GM20000 (cell line): ENCODE results near the gene CYTL1.
"Not testable (repeated sequence)": the region's sequence is repeated elsewhere in the genome, so short reads cannot be mapped to it uniquely, and the experiment has no call there.

Experiments used
- DNase-seq: peaks from one replicate; pipeline ENCODE4 v3.0.0; 2012; ENCODE audit warnings: low spot score
- TF ChIP-seq, protein P1 (sequence below): IDR thresholded peaks from 2 replicates; pipeline ENCODE4 v1.5.1; 2012; ENCODE audit warnings: mild to moderate bottlenecking, control low read depth; ENCODE audit errors: extremely low read depth, missing control alignments

Gene CYTL1

GRCh38 chr4:5012958-5013357, 6.3 kb downstream of the CYTL1 start:
- TF ChIP-seq, protein P1, sequence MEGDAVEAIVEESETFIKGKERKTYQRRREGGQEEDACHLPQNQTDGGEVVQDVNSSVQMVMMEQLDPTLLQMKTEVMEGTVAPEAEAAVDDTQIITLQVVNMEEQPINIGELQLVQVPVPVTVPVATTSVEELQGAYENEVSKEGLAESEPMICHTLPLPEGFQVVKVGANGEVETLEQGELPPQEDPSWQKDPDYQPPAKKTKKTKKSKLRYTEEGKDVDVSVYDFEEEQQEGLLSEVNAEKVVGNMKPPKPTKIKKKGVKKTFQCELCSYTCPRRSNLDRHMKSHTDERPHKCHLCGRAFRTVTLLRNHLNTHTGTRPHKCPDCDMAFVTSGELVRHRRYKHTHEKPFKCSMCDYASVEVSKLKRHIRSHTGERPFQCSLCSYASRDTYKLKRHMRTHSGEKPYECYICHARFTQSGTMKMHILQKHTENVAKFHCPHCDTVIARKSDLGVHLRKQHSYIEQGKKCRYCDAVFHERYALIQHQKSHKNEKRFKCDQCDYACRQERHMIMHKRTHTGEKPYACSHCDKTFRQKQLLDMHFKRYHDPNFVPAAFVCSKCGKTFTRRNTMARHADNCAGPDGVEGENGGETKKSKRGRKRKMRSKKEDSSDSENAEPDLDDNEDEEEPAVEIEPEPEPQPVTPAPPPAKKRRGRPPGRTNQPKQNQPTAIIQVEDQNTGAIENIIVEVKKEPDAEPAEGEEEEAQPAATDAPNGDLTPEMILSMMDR, result no peak
- no peak for DNase-seq

DNA sequence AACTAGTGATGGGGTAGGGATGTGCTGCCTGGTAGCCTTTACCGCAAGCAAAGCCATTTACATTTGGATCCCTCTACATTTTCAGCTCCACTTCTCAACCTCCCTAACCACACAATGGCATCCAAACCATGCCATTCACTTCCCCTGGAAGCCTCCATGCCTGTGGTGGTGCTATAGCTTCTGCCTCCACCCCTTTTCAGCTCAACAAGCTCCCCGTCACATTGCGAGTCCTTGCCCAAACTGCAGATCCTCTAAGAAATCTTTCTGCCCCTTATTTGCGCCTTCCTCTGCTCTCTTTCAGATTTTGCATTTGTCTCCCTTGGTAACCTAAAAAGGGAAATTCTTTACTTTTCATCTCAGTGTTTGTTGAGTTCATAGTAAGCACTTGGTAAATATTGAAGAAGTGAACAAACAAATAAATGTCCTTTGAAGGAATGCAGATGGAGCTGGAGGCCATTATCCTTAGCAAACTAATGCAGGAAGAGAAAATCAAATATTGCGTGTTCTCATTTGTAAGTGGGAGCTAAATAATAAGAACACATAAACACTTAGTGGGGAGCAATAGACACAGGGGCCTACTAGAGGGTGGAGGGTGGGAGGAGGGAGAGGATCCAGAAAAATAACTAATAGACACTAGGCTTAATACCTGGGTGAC, 6.9 kb downstream of the CYTL1 start:
- TF ChIP-seq, protein P1, result no peak
- DNase-seq, result no peak

- no peak for DNase-seq
- TF ChIP-seq, protein P1, result no peak
Observed at GRCh38 chr4:5010984-5011383, 8.3 kb downstream of the CYTL1 start.

DNA sequence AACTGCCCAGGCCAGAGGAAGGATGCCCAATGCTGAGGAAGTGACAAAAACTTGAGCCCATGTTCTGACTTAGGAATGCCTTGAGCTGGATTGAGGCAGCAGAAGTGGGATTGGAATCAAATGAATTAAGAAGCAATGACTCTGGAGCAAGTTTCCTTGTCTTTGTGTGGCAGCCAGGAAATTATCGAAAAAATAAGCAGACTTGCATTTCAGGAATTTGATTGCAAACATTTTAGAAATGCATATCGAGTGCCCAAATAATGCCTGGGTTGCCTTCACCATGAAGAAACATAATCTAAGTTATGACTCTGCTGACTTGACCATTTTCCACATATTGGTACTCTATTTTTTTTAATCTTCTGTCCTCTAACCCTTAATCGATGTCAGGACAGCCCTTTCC, 9.5 kb downstream of the CYTL1 start:
- TF ChIP-seq, protein P1, result no peak
- no peak for DNase-seq

DNA sequence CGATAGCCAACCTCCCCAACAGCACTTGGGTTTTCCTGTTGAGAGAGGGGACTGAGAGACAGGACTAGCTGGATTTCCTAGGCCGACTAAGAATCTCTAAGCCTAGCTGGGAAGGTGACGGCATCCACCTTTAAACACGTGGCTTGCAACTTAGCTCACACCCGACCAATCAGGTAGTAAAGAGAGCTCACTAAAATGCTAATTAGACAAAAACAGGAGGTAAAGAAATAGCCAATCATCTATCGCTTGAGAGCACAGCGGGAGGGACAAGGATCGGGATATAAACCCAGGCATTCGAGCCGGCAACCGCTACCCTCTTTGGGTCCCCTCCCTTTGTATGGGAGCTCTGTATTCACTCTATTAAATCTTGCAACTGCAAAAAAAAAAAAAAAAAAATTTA, 12.3 kb downstream of the CYTL1 start:
- DNase-seq, result not testable (repeated sequence)

- TF ChIP-seq, protein P1, result no peak
- no peak for DNase-seq
Observed at GRCh38 chr4:5004496-5004895, 14.8 kb downstream of the CYTL1 start.

DNA sequence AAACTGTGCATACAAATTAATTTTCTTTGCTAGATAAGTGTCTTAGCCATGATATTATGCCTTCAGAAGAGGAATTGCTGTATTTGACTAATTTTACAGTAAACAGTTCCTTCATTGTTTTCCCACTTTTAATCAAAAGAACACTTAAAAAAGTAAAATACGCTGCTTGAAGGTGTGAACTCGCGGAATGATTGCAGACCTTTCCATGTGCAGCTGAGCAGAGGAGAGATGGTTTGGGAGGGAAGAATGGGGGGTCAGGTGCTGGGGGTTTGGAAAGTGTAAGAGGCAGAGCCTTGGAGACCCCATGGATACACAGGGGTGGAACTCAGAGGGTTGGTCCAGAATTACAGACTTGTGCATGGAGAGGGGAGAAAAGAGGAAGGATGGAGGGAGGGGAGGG, 15.3 kb downstream of the CYTL1 start:
- no peak for DNase-seq
- TF ChIP-seq, protein P1, result no peak

- TF ChIP-seq, protein P1, result no peak
- DNase-seq, result no peak
Observed at GRCh38 chr4:5003372-5003857, 15.8 kb downstream of the CYTL1 start.

GRCh38 chr4:5001641-5002040, 17.6 kb downstream of the CYTL1 start:
- DNase-seq, result not testable (repeated sequence)

GRCh38 chr4:4996935-4997334, 22.3 kb downstream of the CYTL1 start:
- DNase-seq, result not testable (repeated sequence)
